Activated naive CD4-positive, alpha-beta T cell treated with anti-CD3 and anti-CD28 coated beads for 36 hours (primary cell): ENCODE results near the gene MTMR11. TPM values are rescaled to one million over a fixed set of nuclear protein-coding genes. Genes with fewer than 3 reads are reported as not detected.
"Not testable (repeated sequence)": the region's sequence is repeated elsewhere in the genome, so short reads cannot be mapped to it uniquely, and the experiment has no call there.

Experiments used
- CTCF ChIA-PET: fragments of 350-600 bp; sonication (Branson Sonifier 250); formaldehyde crosslinking; loops from one replicate; lab custom pipeline; 2021; ENCODE audit warnings: antibody characterized with exemption; lab: Charles Lee
- DNase-seq: peaks from one replicate; pipeline ENCODE4 v3.0.0-alpha.2; 2020
- H3K27ac Mint-ChIP-seq: one replicate; pipeline ENCODE4 v1.8.0; 2021; ENCODE audit warnings: mild to moderate bottlenecking, mixed read lengths
- H3K27me3 Mint-ChIP-seq: one replicate; pipeline ENCODE4 v1.8.0; 2021; ENCODE audit warnings: low read depth, mixed read lengths
- H3K36me3 Mint-ChIP-seq: one replicate; pipeline ENCODE4 v1.8.0; 2021; ENCODE audit warnings: low read depth, mixed read lengths
- H3K4me1 Mint-ChIP-seq: one replicate; pipeline ENCODE4 v1.8.0; 2021; ENCODE audit warnings: low read depth, mixed read lengths
- H3K4me3 Mint-ChIP-seq: one replicate; pipeline ENCODE4 v1.8.0; 2021; ENCODE audit warnings: mild to moderate bottlenecking, moderate library complexity, mixed read lengths
- H3K9me3 Mint-ChIP-seq: one replicate; pipeline ENCODE4 v1.8.0; 2021; ENCODE audit warnings: mixed read lengths
- intact Hi-C: fragments of 100-400 bp; cut with micrococcal nuclease; formaldehyde crosslinking; loops from one replicate; pipeline ENCODE4 v1.15.1; 2023
- total RNA-seq, 2 experiments: library from RNA; stranded (reverse); gene quantifications; one replicate each; pipeline ENCODE4 v1.2.3, GENCODE V29; 2021

MTMR11 gene
- total RNA-seq, 2 experiments from 2014 or later, result 0.69 to 0.72 TPM

- intact Hi-C loops, result loop anchor here (1.0 kb wide), 6 partner anchors 12 to 180 kb away; partner anchors contain the start of genes BOLA1 and VPS45
- CTCF ChIA-PET, result interaction anchor here (0.9 to 1.5 kb wide), 8 partner anchors 14 to 278 kb away, joined by 3 to 5 read pairs (median 3); partner anchors contain the start of gene SV2A
- H3K27ac Mint-ChIP-seq, result no peak overlapping the region
- no peak overlapping the region for H3K4me3 Mint-ChIP-seq
- H3K9me3 Mint-ChIP-seq, result no peaks in the 10 kb centered on the region
- no peaks in the 10 kb centered on the region for H3K27me3 Mint-ChIP-seq
- peaks cover 3% of the 10 kb centered on the region for H3K4me1 Mint-ChIP-seq
- peaks cover 2% of the 10 kb centered on the region for H3K36me3 Mint-ChIP-seq
- peak; percentile 85 for DNase-seq
These were observed 49.0 kb downstream of the MTMR11 start for GRCh38 chr1:149887456-149888246.

- H3K4me3 Mint-ChIP-seq, H3K36me3 Mint-ChIP-seq, H3K27ac Mint-ChIP-seq, H3K4me1 Mint-ChIP-seq, H3K9me3 Mint-ChIP-seq, DNase-seq, H3K27me3 Mint-ChIP-seq, intact Hi-C loops: not testable (repeated sequence)
- CTCF ChIA-PET, result interaction anchor here (0.9 to 1.5 kb wide), 4 partner anchors 15 to 276 kb away, joined by 3 to 5 read pairs (median 4); no protein-coding TSS in a partner anchor
These were observed 49.6 kb downstream of the MTMR11 start for GRCh38 chr1:149887196-149887455.

GRCh38 chr1:149886396-149887195, 50.1 kb downstream of the MTMR11 start:
- H3K4me1 Mint-ChIP-seq, result peaks cover 12% of the 10 kb centered on the region
- no peaks in the 10 kb centered on the region for H3K27me3 Mint-ChIP-seq
- intact Hi-C loops, result no loop called here
- no peak overlapping the region for H3K27ac Mint-ChIP-seq
- no peaks in the 10 kb centered on the region for H3K9me3 Mint-ChIP-seq
- DNase-seq, result peak; percentile 92
- CTCF ChIA-PET, result interaction anchor here (0.9 to 1.3 kb wide), 2 partner anchors 15 to 37 kb away, joined by 3 to 4 read pairs; no protein-coding TSS in a partner anchor
- peaks cover 2% of the 10 kb centered on the region for H3K36me3 Mint-ChIP-seq
- no peak overlapping the region for H3K4me3 Mint-ChIP-seq

- H3K36me3 Mint-ChIP-seq, intact Hi-C loops, H3K27ac Mint-ChIP-seq, CTCF ChIA-PET, DNase-seq, H3K9me3 Mint-ChIP-seq, H3K27me3 Mint-ChIP-seq, H3K4me3 Mint-ChIP-seq: not testable (repeated sequence)
- peaks cover 13% of the 10 kb centered on the region for H3K4me1 Mint-ChIP-seq
These were observed 50.6 kb downstream of the MTMR11 start for GRCh38 chr1:149886121-149886395.

- H3K36me3 Mint-ChIP-seq, result peaks cover 2% of the 10 kb centered on the region
- no peaks in the 10 kb centered on the region for H3K9me3 Mint-ChIP-seq
- H3K4me3 Mint-ChIP-seq, result no peak overlapping the region
- H3K4me1 Mint-ChIP-seq, result peaks cover 14% of the 10 kb centered on the region
- CTCF ChIA-PET, result no interaction called here
- intact Hi-C loops, result no loop called here
- H3K27me3 Mint-ChIP-seq, result no peaks in the 10 kb centered on the region
- peak; percentile 85 for DNase-seq
- H3K27ac Mint-ChIP-seq, result no peak overlapping the region
These were observed 51.1 kb downstream of the MTMR11 start for GRCh38 chr1:149885339-149886120.

GRCh38 chr1:149884433-149885338, 52.0 kb downstream of the MTMR11 start:
- intact Hi-C loops, result no loop called here
- Mint-ChIP-seq H3K36me3 (peaks cover 2% of the 10 kb centered on the region), H3K27me3 (no peaks in the 10 kb centered on the region), H3K27ac (no peak overlapping the region), H3K4me3 (no peak overlapping the region), H3K9me3 (no peaks in the 10 kb centered on the region), H3K4me1 (peaks cover 21% of the 10 kb centered on the region)
- DNase-seq, result peak; percentile 63
- CTCF ChIA-PET, result interaction anchor here (1.4 kb wide), 1 partner anchor 303 kb away, joined by 3 read pairs; no protein-coding TSS in a partner anchor

- no peaks in the 10 kb centered on the region for H3K9me3 Mint-ChIP-seq
- H3K4me1 Mint-ChIP-seq, result peaks cover 29% of the 10 kb centered on the region
- intact Hi-C loops, result no loop called here
- DNase-seq, result no peak
- CTCF ChIA-PET, result interaction anchor here (1.4 kb wide), 1 partner anchor 304 kb away, joined by 3 read pairs; no protein-coding TSS in a partner anchor
- H3K36me3 Mint-ChIP-seq, result peaks cover 2% of the 10 kb centered on the region
- H3K27ac Mint-ChIP-seq, result no peak overlapping the region
- no peak overlapping the region for H3K4me3 Mint-ChIP-seq
- H3K27me3 Mint-ChIP-seq, result no peaks in the 10 kb centered on the region
These were observed 53.0 kb downstream of the MTMR11 start for GRCh38 chr1:149883598-149884247.

- H3K4me1 Mint-ChIP-seq, result peaks cover 36% of the 10 kb centered on the region
- H3K27ac Mint-ChIP-seq, result peak overlapping the region; percentile 64
- intact Hi-C loops, result no loop called here
- H3K4me3 Mint-ChIP-seq, result no peak overlapping the region
- no peak for DNase-seq
- CTCF ChIA-PET, result no interaction called here
- H3K36me3 Mint-ChIP-seq, result no peaks in the 10 kb centered on the region
- no peaks in the 10 kb centered on the region for H3K9me3 Mint-ChIP-seq
- no peaks in the 10 kb centered on the region for H3K27me3 Mint-ChIP-seq
These were observed 54.8 kb downstream of the MTMR11 start for GRCh38 chr1:149881876-149882275.

- no peak overlapping the region for H3K4me3 Mint-ChIP-seq
- peaks cover 36% of the 10 kb centered on the region for H3K4me1 Mint-ChIP-seq
- H3K9me3 Mint-ChIP-seq, result no peaks in the 10 kb centered on the region
- H3K36me3 Mint-ChIP-seq, result no peaks in the 10 kb centered on the region
- no peaks in the 10 kb centered on the region for H3K27me3 Mint-ChIP-seq
- CTCF ChIA-PET, result no interaction called here
- peak overlapping the region; percentile 67 for H3K27ac Mint-ChIP-seq
- intact Hi-C loops, result no loop called here
- no peak for DNase-seq
These were observed 57.1 kb downstream of the MTMR11 start for GRCh38 chr1:149879556-149879955.
